ENCODE data around the gene SERTAD1.
"Not testable (repeated sequence)": the region's sequence is repeated elsewhere in the genome, so short reads cannot be mapped to it uniquely, and the experiment has no call there.

Gene SERTAD1

DNA sequence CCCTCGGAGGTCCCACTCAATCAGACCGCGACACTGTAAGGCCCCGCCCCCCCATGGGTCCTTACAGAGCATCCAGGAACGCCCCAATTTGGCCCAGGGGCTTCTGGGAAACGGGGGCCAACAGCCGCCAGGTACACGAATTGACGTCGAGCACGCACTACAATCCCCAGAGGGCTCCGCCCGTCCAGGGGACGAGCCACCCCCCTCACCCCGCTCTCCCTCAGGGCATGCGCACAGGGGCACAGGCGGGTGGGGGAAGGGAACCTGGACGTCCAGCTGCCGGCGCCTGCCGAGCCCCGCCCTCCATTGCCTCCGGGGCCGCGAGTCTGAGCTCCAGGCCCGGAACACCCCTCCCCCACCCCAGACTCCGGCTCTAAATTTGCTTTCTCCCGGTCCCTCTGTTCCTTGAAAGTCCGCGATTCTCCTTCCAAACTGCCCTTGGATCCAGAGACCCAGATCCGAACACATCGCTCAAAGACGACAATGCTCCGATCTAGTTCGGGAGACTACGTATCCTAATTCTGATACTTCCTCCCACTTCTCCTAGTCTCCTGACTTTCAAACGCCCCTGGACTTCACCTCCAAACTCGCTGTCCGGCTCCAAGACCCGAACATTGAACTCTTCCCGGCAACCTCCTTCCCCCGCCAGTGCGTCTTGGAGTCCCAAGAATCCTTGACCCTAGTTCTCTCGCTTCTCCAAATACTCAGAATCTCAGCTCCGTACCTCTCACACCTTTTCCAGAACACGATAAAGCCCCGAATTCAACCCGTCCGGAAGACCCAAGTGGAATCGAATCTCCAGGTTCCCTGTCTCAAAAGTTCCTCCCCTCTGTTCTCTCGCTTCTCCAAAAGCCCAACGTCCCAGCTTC, 17.6 kb upstream of the SERTAD1 start:
- H3K4me3 ChIP-seq (ENCODE audit: low read depth, low read length), result peak overlapping the region; percentile 85
- DNase-seq (ENCODE audit: low read depth), result peak; percentile 100
- TF ChIP-seq, protein P1, sequence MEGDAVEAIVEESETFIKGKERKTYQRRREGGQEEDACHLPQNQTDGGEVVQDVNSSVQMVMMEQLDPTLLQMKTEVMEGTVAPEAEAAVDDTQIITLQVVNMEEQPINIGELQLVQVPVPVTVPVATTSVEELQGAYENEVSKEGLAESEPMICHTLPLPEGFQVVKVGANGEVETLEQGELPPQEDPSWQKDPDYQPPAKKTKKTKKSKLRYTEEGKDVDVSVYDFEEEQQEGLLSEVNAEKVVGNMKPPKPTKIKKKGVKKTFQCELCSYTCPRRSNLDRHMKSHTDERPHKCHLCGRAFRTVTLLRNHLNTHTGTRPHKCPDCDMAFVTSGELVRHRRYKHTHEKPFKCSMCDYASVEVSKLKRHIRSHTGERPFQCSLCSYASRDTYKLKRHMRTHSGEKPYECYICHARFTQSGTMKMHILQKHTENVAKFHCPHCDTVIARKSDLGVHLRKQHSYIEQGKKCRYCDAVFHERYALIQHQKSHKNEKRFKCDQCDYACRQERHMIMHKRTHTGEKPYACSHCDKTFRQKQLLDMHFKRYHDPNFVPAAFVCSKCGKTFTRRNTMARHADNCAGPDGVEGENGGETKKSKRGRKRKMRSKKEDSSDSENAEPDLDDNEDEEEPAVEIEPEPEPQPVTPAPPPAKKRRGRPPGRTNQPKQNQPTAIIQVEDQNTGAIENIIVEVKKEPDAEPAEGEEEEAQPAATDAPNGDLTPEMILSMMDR (IDR thresholded peaks at IDR 0.05; ENCODE audit: insufficient read depth, low read depth, low read length, missing control alignments), result no peak

- H3K4me3 ChIP-seq (ENCODE audit: low read depth, low read length), result peak overlapping the region; percentile 71
- DNase-seq (ENCODE audit: low read depth), result peak; percentile 64
- TF ChIP-seq, protein P1 (IDR thresholded peaks at IDR 0.05; ENCODE audit: insufficient read depth, low read depth, low read length, missing control alignments), result no peak
Observed at GRCh38 chr19:40442328-40443130, 16.7 kb upstream of the SERTAD1 start.

GRCh38 chr19:40441719-40442253, 16.0 kb upstream of the SERTAD1 start:
- H3K4me3 ChIP-seq (ENCODE audit: low read depth, low read length), result no peak overlapping the region
- TF ChIP-seq, protein P1 (IDR thresholded peaks at IDR 0.05; ENCODE audit: insufficient read depth, low read depth, low read length, missing control alignments), result no peak

GRCh38 chr19:40438284-40438683, 12.5 kb upstream of the SERTAD1 start:
- TF ChIP-seq, protein P1 (IDR thresholded peaks at IDR 0.05; ENCODE audit: insufficient read depth, low read depth, low read length, missing control alignments), result no peak
- no peak overlapping the region for H3K4me3 ChIP-seq (ENCODE audit: low read depth, low read length)
- DNase-seq (ENCODE audit: low read depth), result no peak

More at GRCh38 chr19:40441719-40442253, 16.0 kb upstream of the SERTAD1 start:
- no peak for DNase-seq (ENCODE audit: low read depth)

- TF ChIP-seq, protein P1 (IDR thresholded peaks at IDR 0.05; ENCODE audit: insufficient read depth, low read depth, low read length, missing control alignments), result no peak
- peak; percentile 82 for DNase-seq (ENCODE audit: low read depth)
- peak overlapping the region; percentile 55 for H3K4me3 ChIP-seq (ENCODE audit: low read depth, low read length)
Observed at GRCh38 chr19:40433391-40434216, 7.8 kb upstream of the SERTAD1 start.

- not testable (repeated sequence) for DNase-seq (ENCODE audit: low read depth); H3K4me3 ChIP-seq (ENCODE audit: low read depth, low read length)
Observed at GRCh38 chr19:40432760-40433159, 7.0 kb upstream of the SERTAD1 start.

All from GM12865 (cell line).